NCI-H187 treated with DMSO at 0.1 percent for 48 hours (cell line): ENCODE measurements around the gene CRADD.
"Not testable (repeated sequence)": the region's sequence is repeated elsewhere in the genome, so short reads cannot be mapped to it uniquely, and the experiment has no call there.

ENCODE experiments used
- DNase-seq: peaks from one replicate; lab custom pipeline; 2025; lab: John Stamatoyannopoulos, UW

Gene CRADD

DNA sequence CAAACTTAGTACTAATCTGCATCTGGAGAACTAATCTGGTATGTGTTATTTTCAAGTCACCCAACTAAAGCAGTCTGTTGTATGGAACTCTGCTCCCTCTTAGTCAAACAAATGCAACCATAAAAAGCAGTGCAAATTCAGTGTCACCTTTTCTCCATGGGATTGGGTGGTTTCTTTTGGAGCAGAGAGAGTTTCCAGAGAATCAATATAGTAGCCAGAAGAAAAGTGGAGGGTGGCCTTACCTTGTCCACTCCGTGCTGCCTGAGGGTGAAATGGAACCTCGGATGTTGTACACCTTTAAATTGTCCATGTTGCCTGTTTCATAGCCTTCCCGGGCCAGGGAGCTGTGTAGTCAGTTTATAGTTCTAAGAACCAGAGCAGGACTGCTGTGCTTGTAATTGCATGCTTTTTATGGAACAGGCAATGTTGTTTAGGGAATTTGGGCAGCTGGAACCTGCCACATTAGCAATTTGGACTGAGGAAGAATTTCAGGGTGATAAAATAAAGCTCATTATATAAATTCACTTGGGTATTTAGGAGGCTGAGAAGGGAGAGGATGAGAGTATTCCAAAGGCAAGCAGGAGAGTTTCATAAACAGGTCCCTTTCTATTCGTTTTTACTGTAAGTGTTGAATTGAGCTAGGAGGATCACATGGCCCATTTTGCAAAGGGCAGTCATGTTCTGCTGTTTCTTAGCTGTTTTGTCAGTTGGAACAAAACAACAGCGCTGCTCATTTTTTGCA, 60.5 kb downstream of the CRADD start:
- no peak for DNase-seq

- no peak for DNase-seq
These were observed 61.3 kb downstream of the CRADD start for GRCh38 chr12:93738199-93739058.

DNA sequence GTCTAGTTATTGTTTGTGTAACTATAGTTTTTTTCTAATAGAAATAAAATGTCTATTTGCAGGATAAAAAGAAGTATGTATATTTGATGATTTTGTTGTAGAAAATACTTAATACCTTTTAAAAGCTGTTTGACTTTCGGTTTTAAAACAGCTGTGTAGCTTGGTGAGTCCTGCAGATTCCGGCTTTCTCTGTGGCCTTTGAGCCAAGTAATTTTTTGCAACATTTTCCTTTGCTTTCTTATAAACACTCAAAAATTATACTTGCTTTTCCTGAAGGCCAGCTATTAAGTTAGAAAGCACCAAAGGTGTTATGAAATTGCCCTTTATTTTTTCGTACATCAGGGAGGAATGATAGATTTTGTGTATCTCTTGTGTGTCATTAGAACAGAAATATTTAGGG, 63.6 kb downstream of the CRADD start:
- DNase-seq, result no peak

DNA sequence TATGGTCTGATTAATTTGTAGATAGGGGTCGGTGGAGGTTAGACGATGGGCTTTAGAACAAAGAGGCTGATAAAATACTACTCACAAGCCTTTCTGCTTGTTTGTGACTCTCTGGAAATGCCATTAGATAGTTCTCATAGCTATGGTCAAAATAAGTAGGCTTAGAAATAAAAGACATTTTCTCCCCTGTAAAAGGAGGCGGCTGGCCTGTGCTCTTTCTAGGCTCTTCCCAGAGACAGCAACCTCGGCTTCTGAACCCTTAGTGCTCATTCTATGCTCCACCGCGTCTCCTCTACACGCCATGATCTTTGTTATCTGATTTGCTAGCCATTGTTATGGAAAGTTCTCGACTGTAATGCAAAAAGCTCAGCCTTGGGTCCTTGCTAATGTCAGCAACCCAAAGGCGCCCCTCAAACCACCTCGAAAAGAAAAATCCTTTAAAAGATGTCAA, 64.5 kb downstream of the CRADD start:
- DNase-seq, result no peak

GRCh38 chr12:93742110-93742934, 65.1 kb downstream of the CRADD start:
- DNase-seq, result no peak

- no peak for DNase-seq
These were observed 66.2 kb downstream of the CRADD start for GRCh38 chr12:93743229-93743998.

- no peak for DNase-seq
These were observed 67.0 kb downstream of the CRADD start for GRCh38 chr12:93743999-93744689.

DNA sequence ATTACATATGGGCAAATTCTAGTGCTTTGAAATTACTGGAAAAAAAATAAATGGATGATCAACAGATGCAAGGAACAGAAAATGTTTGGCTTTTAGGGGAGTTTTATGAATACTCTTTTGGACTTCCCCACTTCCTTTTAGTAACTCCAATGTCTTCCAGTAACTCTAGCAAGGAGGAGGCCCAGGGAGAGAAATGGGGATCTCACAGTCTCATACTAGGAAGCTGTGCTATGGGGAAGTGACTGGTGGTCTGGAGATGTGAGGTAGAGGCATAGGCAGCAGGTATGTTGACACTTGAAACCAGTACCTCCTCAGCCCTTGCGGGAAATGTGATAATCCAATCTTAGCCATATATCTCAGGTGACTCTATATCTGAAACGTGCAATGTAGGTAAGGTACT, 68.1 kb downstream of the CRADD start:
- no peak for DNase-seq

GRCh38 chr12:93746572-93747168, 69.5 kb downstream of the CRADD start:
- no peak for DNase-seq

- no peak for DNase-seq
These were observed 71.7 kb downstream of the CRADD start for GRCh38 chr12:93748672-93749383.

GRCh38 chr12:93749515-93749914, 72.3 kb downstream of the CRADD start:
- no peak for DNase-seq

DNA sequence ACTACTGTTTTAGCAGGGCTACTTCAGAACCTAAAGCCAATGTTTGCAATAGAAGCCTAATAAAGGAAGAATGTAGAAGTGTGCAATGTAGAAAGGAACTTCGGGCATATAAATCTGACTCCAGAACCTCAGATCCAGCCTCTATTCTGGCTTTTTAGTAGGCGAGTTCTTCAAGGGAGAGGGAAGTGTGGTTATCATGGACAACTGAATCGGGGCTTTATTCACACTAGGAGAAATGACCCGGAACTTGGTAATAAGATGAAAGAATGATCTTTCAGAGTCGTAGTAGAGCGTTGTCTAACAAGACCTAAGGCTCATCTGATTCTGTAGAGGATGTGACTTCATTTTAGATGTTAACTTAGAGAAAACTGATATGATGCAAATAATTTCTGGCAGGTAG, 72.9 kb downstream of the CRADD start:
- no peak for DNase-seq

DNA sequence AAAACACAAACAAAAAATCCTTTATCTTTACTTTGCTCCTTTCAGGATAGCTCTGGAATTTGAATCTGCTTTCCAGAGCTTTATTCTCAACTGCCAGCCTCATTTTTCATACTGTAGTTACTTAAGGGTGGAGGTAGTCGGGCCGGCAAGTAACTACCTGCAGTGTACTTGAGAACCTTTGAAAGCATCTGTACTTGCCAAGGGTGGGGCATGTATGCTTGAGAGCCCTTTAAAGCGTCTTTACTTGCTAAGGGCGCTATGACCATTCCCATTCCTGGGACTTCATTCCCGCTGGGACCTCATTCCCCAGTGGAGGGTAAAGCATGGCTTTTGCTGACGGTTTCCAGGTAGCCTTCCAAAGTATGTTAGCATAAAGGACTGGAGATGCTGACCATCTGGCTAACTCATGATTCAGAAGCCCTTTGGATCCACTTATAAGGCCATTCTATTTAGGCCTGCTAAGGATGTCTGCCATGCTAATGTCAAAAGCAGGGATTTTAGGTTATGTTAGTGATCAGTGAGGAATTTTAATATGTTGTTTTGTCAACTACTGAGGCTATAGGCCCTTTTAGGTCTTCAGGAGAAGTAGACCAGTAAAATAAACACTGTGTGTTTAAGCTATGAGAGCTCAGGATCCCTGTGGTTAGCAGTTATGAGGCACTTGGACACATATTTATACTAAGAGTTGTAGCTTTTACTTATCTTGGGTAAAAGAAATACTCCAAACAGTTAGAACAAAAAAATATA, 74.9 kb downstream of the CRADD start:
- DNase-seq, result no peak

GRCh38 chr12:93753285-93753684, 76.1 kb downstream of the CRADD start:
- no peak for DNase-seq

DNA sequence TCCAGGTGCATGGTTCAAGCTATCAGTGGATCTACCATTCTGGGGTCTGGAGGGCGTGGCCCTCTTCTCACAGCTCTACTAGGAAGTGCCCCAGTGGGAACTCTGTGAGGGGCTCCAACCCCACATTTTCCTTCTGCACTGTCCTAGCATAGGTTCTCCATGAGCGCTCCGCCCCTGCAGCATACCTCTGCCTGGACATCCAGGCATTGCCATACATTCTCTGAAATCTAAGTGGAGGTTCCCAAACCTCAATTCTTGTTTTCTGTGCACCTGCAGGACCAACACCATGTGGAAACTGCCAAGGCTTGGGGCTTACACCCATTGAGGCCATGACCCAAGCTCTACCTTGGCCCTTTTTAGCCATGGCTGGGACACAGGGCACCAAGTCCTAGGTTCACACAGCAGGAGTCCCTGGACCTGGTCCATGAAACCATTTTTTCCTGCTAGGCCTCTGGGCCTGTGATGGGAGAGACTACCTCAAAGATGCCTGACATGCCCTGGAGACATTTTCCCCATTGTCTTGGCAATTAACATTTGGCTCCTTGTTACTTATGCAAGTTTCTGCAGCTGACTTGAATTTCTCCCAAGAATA, 76.8 kb downstream of the CRADD start:
- DNase-seq, result no peak

DNA sequence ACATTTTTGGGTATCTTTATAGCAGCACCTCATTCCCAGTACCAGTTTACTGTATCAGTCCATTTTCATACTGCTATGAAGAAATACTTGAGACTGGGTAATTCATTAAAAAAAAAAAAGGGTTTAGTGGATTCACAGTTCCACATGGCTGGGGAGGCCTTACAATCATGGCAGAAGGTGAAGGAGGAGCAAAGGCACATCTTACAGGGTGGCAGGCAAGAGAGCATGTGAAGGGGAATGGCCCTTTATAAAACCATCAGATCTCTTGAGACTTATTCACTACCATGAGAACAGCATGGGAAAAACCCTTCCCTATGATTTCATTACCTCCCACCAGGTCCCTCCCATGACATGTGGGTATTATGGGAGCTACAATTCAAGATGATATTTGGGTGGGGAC, 77.7 kb downstream of the CRADD start:
- DNase-seq, result not testable (repeated sequence)

DNA sequence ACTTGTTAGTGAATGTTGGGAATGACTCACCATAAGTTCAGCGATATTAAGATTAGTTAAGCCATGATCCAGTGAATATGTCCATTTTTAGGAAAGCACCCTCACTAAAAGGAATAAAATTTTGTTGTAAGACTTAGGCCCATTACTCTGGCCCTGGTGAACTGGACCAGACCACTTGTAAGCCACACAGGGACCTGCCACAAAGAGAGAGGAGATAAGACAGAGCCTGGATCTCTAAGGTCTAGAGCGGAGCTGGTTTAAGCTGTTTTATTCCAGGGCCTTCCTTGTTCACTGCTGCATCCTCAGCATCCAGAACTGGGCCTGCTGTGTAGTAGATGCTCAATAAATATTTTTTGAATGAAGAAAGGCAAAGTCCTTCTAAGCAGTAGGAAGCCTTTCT, 79.1 kb downstream of the CRADD start:
- DNase-seq, result no peak

- no peak for DNase-seq
These were observed 80.9 kb downstream of the CRADD start for GRCh38 chr12:93757792-93758694.
